ENCODE results near the gene AKT2. TPM values are rescaled to one million over a fixed set of nuclear protein-coding genes. Genes with fewer than 3 reads are reported as not detected.

The AKT2 gene
- total RNA-seq, 4 donors from 2014 or later = 63.2 to 266 (median 138) TPM

DNA sequence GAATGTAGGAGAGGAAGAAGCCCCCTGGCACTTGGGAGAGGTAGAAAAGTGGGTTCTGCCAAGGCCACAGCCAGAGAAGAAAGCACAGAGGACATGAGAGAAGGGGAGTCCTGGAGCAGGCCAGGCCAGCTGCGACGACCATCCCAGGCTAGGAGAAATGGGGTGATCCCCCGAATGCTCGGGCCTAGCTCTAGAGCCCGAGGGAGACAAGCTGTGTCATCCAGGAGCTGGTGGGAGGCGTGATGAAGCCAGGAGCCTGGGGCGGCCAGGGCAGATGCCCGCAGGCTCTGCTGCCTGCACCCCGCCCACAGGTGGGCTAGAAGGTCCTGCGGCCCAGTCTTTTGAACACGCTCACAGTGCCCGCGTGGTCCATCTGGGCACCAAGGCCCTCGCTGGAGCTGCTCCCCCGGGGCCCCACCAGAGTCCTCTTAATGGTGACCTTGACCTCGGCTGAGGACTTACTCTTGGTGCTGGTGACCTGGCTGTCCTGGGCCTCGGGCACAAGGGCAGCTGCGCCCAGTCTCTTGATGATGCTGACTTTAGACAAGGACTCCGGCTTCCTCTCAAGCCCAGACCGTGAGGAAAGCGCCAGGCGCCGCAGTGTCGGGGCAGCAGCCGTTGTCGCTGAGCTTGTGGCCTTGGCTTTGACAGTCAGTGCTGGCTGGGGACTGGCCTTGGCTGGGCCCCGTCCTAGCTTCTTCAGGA, 36.6 kb upstream of the AKT2 start:
- in situ Hi-C loops (cut with MboI; ENCODE audit: low pct_ligation_motif_present in 1 of 4, low pct_unique_long_range_greater_than_20kb in 1 of 4, low sequenced_read_pairs in 3 of 4) = loop anchor here in 1 of 4 donors (25.0 kb wide), 1 partner anchor 266 kb away; the partner anchor contains the start of gene SHKBP1
- no peaks in the 10 kb centered on the region for H3K4me1 ChIP-seq
- H3K36me3 ChIP-seq = peaks cover 0 to 65% (median 24%) of the 10 kb centered on the region in 4 donors
- no peak overlapping the region for H3K4me3 ChIP-seq
- no peaks in the 10 kb centered on the region for H3K27me3 ChIP-seq
- TF ChIP-seq, protein P1, sequence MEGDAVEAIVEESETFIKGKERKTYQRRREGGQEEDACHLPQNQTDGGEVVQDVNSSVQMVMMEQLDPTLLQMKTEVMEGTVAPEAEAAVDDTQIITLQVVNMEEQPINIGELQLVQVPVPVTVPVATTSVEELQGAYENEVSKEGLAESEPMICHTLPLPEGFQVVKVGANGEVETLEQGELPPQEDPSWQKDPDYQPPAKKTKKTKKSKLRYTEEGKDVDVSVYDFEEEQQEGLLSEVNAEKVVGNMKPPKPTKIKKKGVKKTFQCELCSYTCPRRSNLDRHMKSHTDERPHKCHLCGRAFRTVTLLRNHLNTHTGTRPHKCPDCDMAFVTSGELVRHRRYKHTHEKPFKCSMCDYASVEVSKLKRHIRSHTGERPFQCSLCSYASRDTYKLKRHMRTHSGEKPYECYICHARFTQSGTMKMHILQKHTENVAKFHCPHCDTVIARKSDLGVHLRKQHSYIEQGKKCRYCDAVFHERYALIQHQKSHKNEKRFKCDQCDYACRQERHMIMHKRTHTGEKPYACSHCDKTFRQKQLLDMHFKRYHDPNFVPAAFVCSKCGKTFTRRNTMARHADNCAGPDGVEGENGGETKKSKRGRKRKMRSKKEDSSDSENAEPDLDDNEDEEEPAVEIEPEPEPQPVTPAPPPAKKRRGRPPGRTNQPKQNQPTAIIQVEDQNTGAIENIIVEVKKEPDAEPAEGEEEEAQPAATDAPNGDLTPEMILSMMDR (IDR thresholded peaks at IDR 0.05) = no peak
- TF ChIP-seq POLR2AphosphoS5 (IDR thresholded peaks at IDR 0.05) = no peak
- no peak for TF ChIP-seq EP300 (IDR thresholded peaks at IDR 0.05; ENCODE audit: low read depth)
- TF ChIP-seq POLR2A (IDR thresholded peaks at IDR 0.05) = no peak
- no peak for DNase-seq
- 95% methylated on average over 27 of the region's 27 CpGs; no CpG with 5 or more reads in 1 of the 2 donors for WGBS, 2 donors (ENCODE audit: low coverage in 1 of 2)
- H3K9me3 ChIP-seq = no peaks in the 10 kb centered on the region
- intact Hi-C loops (cut with DNase I; ENCODE audit: low total_unique reads) = no loop called here
- H3K27ac ChIP-seq = no peak overlapping the region

DNA sequence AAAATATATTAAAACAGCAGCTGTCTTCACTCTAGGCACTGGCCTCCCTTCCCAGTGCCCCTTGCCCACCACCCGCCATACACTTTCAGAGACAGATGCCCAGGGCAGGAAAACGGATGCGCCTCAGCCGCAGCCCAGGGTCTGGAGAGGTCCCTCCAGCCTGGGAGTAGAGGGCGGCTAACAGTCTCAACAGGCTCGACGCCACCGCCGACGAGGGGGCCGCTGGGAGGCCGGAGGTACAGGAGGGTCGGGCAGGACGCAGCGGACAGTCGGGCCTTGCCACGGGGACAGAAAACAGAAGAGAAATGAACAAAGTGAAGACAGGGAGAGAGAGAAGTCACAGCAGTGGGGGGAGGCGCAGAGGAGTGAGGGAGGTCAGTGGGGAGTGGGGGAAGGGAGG, 35.9 kb upstream of the AKT2 start:
- Histone ChIP-seq H3K4me1 (no peaks in the 10 kb centered on the region), H3K9me3 (no peaks in the 10 kb centered on the region), H3K27me3 (no peaks in the 10 kb centered on the region), H3K36me3 (peaks cover 0 to 59% (median 22%) of the 10 kb centered on the region in 4 donors), H3K27ac (no peak overlapping the region), H3K4me3 (no peak overlapping the region)
- TF ChIP-seq POLR2AphosphoS5 (IDR thresholded peaks at IDR 0.05) (no peak), POLR2A (IDR thresholded peaks at IDR 0.05) (no peak), EP300 (IDR thresholded peaks at IDR 0.05; ENCODE audit: low read depth) (no peak)
- TF ChIP-seq, protein P1 (IDR thresholded peaks at IDR 0.05) = no peak
- in situ Hi-C loops (cut with MboI; ENCODE audit: low pct_ligation_motif_present in 1 of 4, low pct_unique_long_range_greater_than_20kb in 1 of 4, low sequenced_read_pairs in 3 of 4) (loop anchor here in 1 of 4 donors (25.0 kb wide), 1 partner anchor 266 kb away; the partner anchor contains the start of gene SHKBP1), intact Hi-C loops (cut with DNase I; ENCODE audit: low total_unique reads) (no loop called here)
- 92 to 95% methylated on average over 2 to 18 of the region's 18 CpGs for WGBS, 2 donors (ENCODE audit: low coverage in 1 of 2)
- DNase-seq = no peak

DNA sequence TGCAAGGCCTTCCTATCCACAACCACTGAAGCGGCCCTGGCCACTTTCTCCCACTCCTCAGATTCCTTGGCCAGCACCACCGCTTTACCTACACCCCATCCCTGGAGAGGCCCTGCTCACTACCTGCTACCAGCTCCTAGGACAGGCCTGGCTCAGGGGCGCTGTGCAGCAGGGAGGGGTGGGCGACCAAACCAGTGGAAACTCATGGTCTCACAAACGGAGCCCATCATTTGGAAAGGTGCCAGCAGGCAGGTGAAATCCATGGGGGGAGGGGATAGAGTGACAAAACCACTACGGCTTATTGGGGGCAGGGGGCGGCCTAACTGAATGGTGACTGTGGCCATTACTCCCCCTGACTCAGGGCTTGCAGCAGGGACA, 35.4 kb upstream of the AKT2 start:
- intact Hi-C loops (cut with DNase I; ENCODE audit: low total_unique reads) = no loop called here
- no peak overlapping the region for H3K4me3 ChIP-seq
- H3K27ac ChIP-seq = no peak overlapping the region
- no peaks in the 10 kb centered on the region for H3K4me1 ChIP-seq
- no peaks in the 10 kb centered on the region for H3K27me3 ChIP-seq
- no peak for TF ChIP-seq EP300 (IDR thresholded peaks at IDR 0.05; ENCODE audit: low read depth)
- TF ChIP-seq, protein P1 (IDR thresholded peaks at IDR 0.05) = no peak
- no peak for TF ChIP-seq POLR2A (IDR thresholded peaks at IDR 0.05)
- TF ChIP-seq POLR2AphosphoS5 (IDR thresholded peaks at IDR 0.05) = no peak
- WGBS, 2 donors (ENCODE audit: low coverage in 1 of 2) = 87 to 100% methylated on average over 1 to 7 of the region's 7 CpGs
- DNase-seq = no peak
- H3K36me3 ChIP-seq = peaks cover 0 to 54% (median 19%) of the 10 kb centered on the region in 4 donors
- no peaks in the 10 kb centered on the region for H3K9me3 ChIP-seq
- in situ Hi-C loops (cut with MboI; ENCODE audit: low pct_ligation_motif_present in 1 of 4, low pct_unique_long_range_greater_than_20kb in 1 of 4, low sequenced_read_pairs in 3 of 4) = loop anchor here in 1 of 4 donors (25.0 kb wide), 1 partner anchor 267 kb away; the partner anchor contains the start of gene SHKBP1

DNA sequence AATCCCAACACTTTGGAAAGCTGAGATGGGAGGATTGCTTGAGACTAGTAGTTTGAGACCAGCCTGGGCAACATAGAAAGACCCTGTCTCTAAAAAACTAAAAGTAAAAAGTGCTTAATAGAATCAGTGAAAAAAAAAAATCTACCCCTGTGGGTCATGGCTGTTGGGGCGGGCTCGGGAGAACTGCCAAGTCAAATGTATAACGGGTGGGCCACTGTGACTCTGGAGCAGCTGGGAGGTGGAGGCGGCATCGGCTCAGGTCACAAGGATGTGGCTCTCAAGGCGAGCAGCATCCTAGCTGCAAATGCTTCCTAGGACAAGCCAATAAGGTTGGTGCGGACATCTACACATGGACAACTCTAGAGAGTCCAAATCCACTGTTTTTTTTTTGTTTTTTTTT, 32.2 kb upstream of the AKT2 start:
- no peak overlapping the region for H3K4me3 ChIP-seq
- H3K36me3 ChIP-seq = peaks cover 0 to 26% (median 7%) of the 10 kb centered on the region in 4 donors
- WGBS, 2 donors (ENCODE audit: low coverage in 1 of 2) = 80 to 86% methylated on average over 7 of the region's 7 CpGs
- no peaks in the 10 kb centered on the region for H3K9me3 ChIP-seq
- in situ Hi-C loops (cut with MboI; ENCODE audit: low pct_ligation_motif_present in 1 of 4, low pct_unique_long_range_greater_than_20kb in 1 of 4, low sequenced_read_pairs in 3 of 4) = loop anchor here in 1 of 4 donors (25.0 kb wide), 1 partner anchor 270 kb away; the partner anchor contains the start of gene SHKBP1
- intact Hi-C loops (cut with DNase I; ENCODE audit: low total_unique reads) = no loop called here
- TF ChIP-seq POLR2AphosphoS5 (IDR thresholded peaks at IDR 0.05) (no peak), EP300 (IDR thresholded peaks at IDR 0.05; ENCODE audit: low read depth) (no peak), POLR2A (IDR thresholded peaks at IDR 0.05) (no peak)
- TF ChIP-seq, protein P1 (IDR thresholded peaks at IDR 0.05) = no peak
- no peak overlapping the region for H3K27ac ChIP-seq
- no peak for DNase-seq
- H3K27me3 ChIP-seq = no peaks in the 10 kb centered on the region
- H3K4me1 ChIP-seq = no peaks in the 10 kb centered on the region

Data from transverse colon (tissue), 4 donors.